GM23338 (cell line): Measurements from ENCODE around the gene PTPRR. TPM values are rescaled to one million over a fixed set of nuclear protein-coding genes. Genes with fewer than 3 reads are reported as not detected.

Experiments
- ATAC-seq: fragments of 200-7000 bp; cut with Tn5 transposase; 3 replicates; pipeline ENCODE4 v1.9.1; 2020
- DNase-seq: peaks from one replicate; pipeline ENCODE4 v3.0.0-alpha.2; 2015; ENCODE audit warnings: low spot score
- H2AFZ ChIP-seq: fragments of 200-600 bp; sonication (generic); 2 replicates; pipeline ENCODE4 v1.8.0; 2016; ENCODE audit warnings: antibody characterized with exemption, mild to moderate bottlenecking, moderate library complexity
- H3F3A ChIP-seq: fragments of 200-600 bp; sonication (generic); replicated peaks from 2 replicates; pipeline ENCODE4 v1.8.0; 2017; ENCODE audit warnings: antibody characterized with exemption, mixed run types, low read depth
- H3K27ac ChIP-seq: fragments of 200-600 bp; sonication (generic); 2 replicates; pipeline ENCODE4 v1.6.1; 2016; ENCODE audit warnings: low read depth
- H3K27me3 ChIP-seq: fragments of 200-600 bp; sonication (generic); 2 replicates; pipeline ENCODE4 v1.8.0; 2016; ENCODE audit warnings: mild to moderate bottlenecking, mixed run types, moderate library complexity; ENCODE audit not compliant: insufficient read depth
- H3K36me3 ChIP-seq: fragments of 200-600 bp; sonication (generic); 2 replicates; pipeline ENCODE4 v1.8.0; 2016; ENCODE audit warnings: mild to moderate bottlenecking; ENCODE audit not compliant: insufficient read depth
- H3K4me1 ChIP-seq: fragments of 200-600 bp; sonication (generic); 2 replicates; pipeline ENCODE4 v1.8.0; 2016; ENCODE audit warnings: mild to moderate bottlenecking, moderate library complexity; ENCODE audit not compliant: insufficient read depth
- H3K4me2 ChIP-seq: fragments of 200-600 bp; sonication (generic); 2 replicates; pipeline ENCODE4 v1.7.1; 2017; ENCODE audit warnings: mixed run types
- H3K4me3 ChIP-seq: fragments of 200-600 bp; sonication (generic); 2 replicates; pipeline ENCODE4 v1.6.1; 2016; ENCODE audit warnings: mixed run types
- H3K79me2 ChIP-seq: fragments of 200-600 bp; sonication (generic); replicated peaks from 2 replicates; pipeline ENCODE4 v1.8.0; 2017; ENCODE audit warnings: mild to moderate bottlenecking; ENCODE audit not compliant: insufficient read depth
- H3K9me2 ChIP-seq: fragments of 200-600 bp; sonication (generic); 2 replicates; pipeline ENCODE4 v1.8.0; 2017; ENCODE audit not compliant: insufficient read depth
- H4K20me1 ChIP-seq: fragments of 200-600 bp; sonication (generic); replicated peaks from 2 replicates; pipeline ENCODE4 v1.8.0; 2017; ENCODE audit warnings: mild to moderate bottlenecking; ENCODE audit not compliant: insufficient read depth
- H3K27ac Mint-ChIP-seq: 2 replicates; pipeline ENCODE4 v1.8.0; 2020; ENCODE audit warnings: inconsistent platforms, mild to moderate bottlenecking, moderate library complexity, mixed read lengths
- H3K27me3 Mint-ChIP-seq: 3 replicates; pipeline ENCODE4 v1.8.0; 2022; ENCODE audit warnings: low read depth, mild to moderate bottlenecking, moderate library complexity, mixed read lengths, inconsistent platforms; ENCODE audit not compliant: insufficient read depth, poor library complexity
- H3K36me3 Mint-ChIP-seq: 3 replicates; pipeline ENCODE4 v1.8.0; 2021; ENCODE audit warnings: low read depth, mild to moderate bottlenecking, inconsistent platforms, moderate library complexity, mixed read lengths
- H3K4me1 Mint-ChIP-seq: 3 replicates; pipeline ENCODE4 v1.8.0; 2020; ENCODE audit warnings: mild to moderate bottlenecking, inconsistent platforms, mixed read lengths
- H3K4me3 Mint-ChIP-seq: 3 replicates; pipeline ENCODE4 v1.8.0; 2021; ENCODE audit warnings: moderate library complexity, mild to moderate bottlenecking, inconsistent platforms, mixed read lengths
- H3K9me3 Mint-ChIP-seq: 3 replicates; pipeline ENCODE4 v1.8.0; 2020; ENCODE audit warnings: moderate library complexity, mild to moderate bottlenecking, inconsistent platforms, mixed read lengths
- CREB1 ChIP-seq: fragments of 250-450 bp; sonication (Bioruptor Pico); IDR thresholded peaks from 2 replicates; pipeline ENCODE4 v1.5.0; 2020; ENCODE audit warnings: low read depth, mild to moderate bottlenecking, moderate library complexity
- CTCF ChIP-seq, 2 experiments: fragments of 200-600 bp in 1 of 2; sonication (generic) in 1 of 2; conservative IDR thresholded peaks; 2 replicates each; pipeline versions ENCODE4 v1.5.1 to v1.6.1; 2016 to 2017; ENCODE audit warnings: antibody characterized with exemption in 2 of 2, low read depth in 2 of 2, mild to moderate bottlenecking in 2 of 2, moderate library complexity in 1 of 2
- ETS1 ChIP-seq: IDR thresholded peaks from 2 replicates; pipeline ENCODE4 v1.6.1; 2016; ENCODE audit warnings: antibody characterized with exemption
- EZH2phosphoT487 ChIP-seq: fragments of 200-600 bp; sonication (generic); IDR thresholded peaks from one replicate; pipeline ENCODE4 v1.8.1; 2018; ENCODE audit warnings: antibody characterized with exemption; ENCODE audit not compliant: unreplicated experiment
- JUNB ChIP-seq: IDR thresholded peaks from one replicate; pipeline ENCODE4 v1.6.1; 2016; ENCODE audit warnings: antibody characterized with exemption; ENCODE audit not compliant: unreplicated experiment
- NANOG ChIP-seq: IDR thresholded peaks from 2 replicates; pipeline ENCODE4 v1.6.1; 2016; ENCODE audit warnings: antibody characterized with exemption, borderline replicate concordance
- STAT1 ChIP-seq: IDR thresholded peaks from one replicate; pipeline ENCODE4 v1.6.1; 2016; ENCODE audit warnings: antibody characterized with exemption; ENCODE audit not compliant: unreplicated experiment
- ZNF114 ChIP-seq: fragments of 250-450 bp; sonication (Bioruptor Pico); IDR thresholded peaks from 2 replicates; pipeline ENCODE4 v1.5.0; 2020; ENCODE audit warnings: mild to moderate bottlenecking, moderate library complexity
- ZNF462 ChIP-seq: fragments of 250-450 bp; sonication (Bioruptor Pico); IDR thresholded peaks from 2 replicates; pipeline ENCODE4 v1.5.0; 2020; ENCODE audit warnings: mild to moderate bottlenecking, moderate library complexity
- polyA plus RNA-seq: library from polyadenylated mRNA; unstranded; fragments of >200 nt; fragmentation: Nextera tagmentation; extraction: Ambion mirVana; gene quantifications from 2 replicates; pipeline ENCODE4 v1.2.1, GENCODE V29; 2016
- total RNA-seq: library from RNA; depleted of rRNA; stranded (reverse); fragments of >200 nt; shearing (Covaris generic); gene quantifications from 2 replicates; pipeline ENCODE4 v1.2.3, GENCODE V29; 2014
- TF ChIP-seq, protein P1 (sequence below): IDR thresholded peaks from one replicate; pipeline ENCODE4 v1.6.1; 2018; ENCODE audit warnings: antibody characterized with exemption; ENCODE audit not compliant: unreplicated experiment

PTPRR gene
- total and polyA plus RNA-seq, 2 experiments from 2014 or later, result 0.26 to 0.76 TPM

DNA sequence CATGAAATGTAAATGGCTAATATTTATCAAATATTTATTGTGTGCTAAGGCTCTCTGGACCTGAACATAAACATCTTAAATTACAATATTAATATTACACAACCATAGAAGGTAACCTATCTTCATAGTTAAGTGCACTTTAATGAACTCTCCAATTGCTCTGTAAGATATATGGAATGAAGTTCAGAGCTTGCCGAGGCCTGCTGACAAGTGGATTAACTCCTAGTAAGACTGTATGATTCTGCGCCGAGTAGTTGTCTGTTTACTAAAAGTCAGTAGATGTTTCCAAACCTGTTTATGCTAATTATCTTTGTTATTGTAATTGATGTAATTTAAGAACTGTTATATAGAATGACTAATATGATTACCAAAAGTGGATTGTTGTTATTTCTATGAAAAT lies 77.2 kb downstream of the PTPRR start:
- no peaks in the 10 kb centered on the region for H3F3A ChIP-seq
- no peak for TF ChIP-seq ZNF114 (CRISPR knock-in tag)
- H3K27me3 Mint-ChIP-seq, result peaks cover 2% of the 10 kb centered on the region
- no peaks in the 10 kb centered on the region for H3K79me2 ChIP-seq
- ATAC-seq (no peak), DNase-seq (no peak)
- H3K27ac ChIP-seq, result no peak overlapping the region
- no peaks in the 10 kb centered on the region for H3K36me3 Mint-ChIP-seq
- no peaks in the 10 kb centered on the region for H3K9me3 Mint-ChIP-seq
- no peak overlapping the region for H3K4me3 ChIP-seq
- no peaks in the 10 kb centered on the region for H3K9me2 ChIP-seq
- H3K4me1 ChIP-seq, result peaks cover 8% of the 10 kb centered on the region
- peaks cover 6% of the 10 kb centered on the region for H3K4me1 Mint-ChIP-seq
- no peak overlapping the region for H3K4me2 ChIP-seq
- no peaks in the 10 kb centered on the region for H3K27me3 ChIP-seq
- H3K27ac Mint-ChIP-seq, result no peak overlapping the region
- H4K20me1 ChIP-seq, result no peaks in the 10 kb centered on the region
- no peaks in the 10 kb centered on the region for H3K36me3 ChIP-seq
- no peak overlapping the region for H3K4me3 Mint-ChIP-seq
- H2AFZ ChIP-seq, result no peak overlapping the region

- H4K20me1 ChIP-seq, result no peaks in the 10 kb centered on the region
- no peaks in the 10 kb centered on the region for H3F3A ChIP-seq
- Mint-ChIP-seq H3K36me3 (no peaks in the 10 kb centered on the region), H3K27ac (no peak overlapping the region), H3K9me3 (no peaks in the 10 kb centered on the region), H3K27me3 (peaks cover 2% of the 10 kb centered on the region), H3K4me1 (peaks cover 10% of the 10 kb centered on the region), H3K4me3 (no peak overlapping the region)
- peaks cover 13% of the 10 kb centered on the region for H3K4me1 ChIP-seq
- no peak overlapping the region for H3K27ac ChIP-seq
- no peak overlapping the region for H3K4me2 ChIP-seq
- H3K36me3 ChIP-seq, result no peaks in the 10 kb centered on the region
- no peak overlapping the region for H2AFZ ChIP-seq
- ATAC-seq (no peak), DNase-seq (no peak)
- H3K27me3 ChIP-seq, result no peaks in the 10 kb centered on the region
- H3K79me2 ChIP-seq, result no peaks in the 10 kb centered on the region
- H3K4me3 ChIP-seq, result no peak overlapping the region
- 0 out of 2 replicates have a peak, but pooled peaks cover under 1% of the 10 kb centered on the region for H3K9me2 ChIP-seq
- TF ChIP-seq, protein P1, sequence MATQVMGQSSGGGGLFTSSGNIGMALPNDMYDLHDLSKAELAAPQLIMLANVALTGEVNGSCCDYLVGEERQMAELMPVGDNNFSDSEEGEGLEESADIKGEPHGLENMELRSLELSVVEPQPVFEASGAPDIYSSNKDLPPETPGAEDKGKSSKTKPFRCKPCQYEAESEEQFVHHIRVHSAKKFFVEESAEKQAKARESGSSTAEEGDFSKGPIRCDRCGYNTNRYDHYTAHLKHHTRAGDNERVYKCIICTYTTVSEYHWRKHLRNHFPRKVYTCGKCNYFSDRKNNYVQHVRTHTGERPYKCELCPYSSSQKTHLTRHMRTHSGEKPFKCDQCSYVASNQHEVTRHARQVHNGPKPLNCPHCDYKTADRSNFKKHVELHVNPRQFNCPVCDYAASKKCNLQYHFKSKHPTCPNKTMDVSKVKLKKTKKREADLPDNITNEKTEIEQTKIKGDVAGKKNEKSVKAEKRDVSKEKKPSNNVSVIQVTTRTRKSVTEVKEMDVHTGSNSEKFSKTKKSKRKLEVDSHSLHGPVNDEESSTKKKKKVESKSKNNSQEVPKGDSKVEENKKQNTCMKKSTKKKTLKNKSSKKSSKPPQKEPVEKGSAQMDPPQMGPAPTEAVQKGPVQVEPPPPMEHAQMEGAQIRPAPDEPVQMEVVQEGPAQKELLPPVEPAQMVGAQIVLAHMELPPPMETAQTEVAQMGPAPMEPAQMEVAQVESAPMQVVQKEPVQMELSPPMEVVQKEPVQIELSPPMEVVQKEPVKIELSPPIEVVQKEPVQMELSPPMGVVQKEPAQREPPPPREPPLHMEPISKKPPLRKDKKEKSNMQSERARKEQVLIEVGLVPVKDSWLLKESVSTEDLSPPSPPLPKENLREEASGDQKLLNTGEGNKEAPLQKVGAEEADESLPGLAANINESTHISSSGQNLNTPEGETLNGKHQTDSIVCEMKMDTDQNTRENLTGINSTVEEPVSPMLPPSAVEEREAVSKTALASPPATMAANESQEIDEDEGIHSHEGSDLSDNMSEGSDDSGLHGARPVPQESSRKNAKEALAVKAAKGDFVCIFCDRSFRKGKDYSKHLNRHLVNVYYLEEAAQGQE, result no peak
- TF ChIP-seq CREB1 (CRISPR knock-in tag), result no peak
- no peak for TF ChIP-seq JUNB
- no peak for TF ChIP-seq STAT1
- no peak for TF ChIP-seq NANOG
- TF ChIP-seq ETS1, result no peak
- TF ChIP-seq EZH2phosphoT487, result no peak
- TF ChIP-seq ZNF462 (CRISPR knock-in tag), result no peak
- TF ChIP-seq CTCF (conservative IDR thresholded peaks at IDR 0.05; ENCODE audit: low read depth in 2 of 2), result no peak
These were observed 77.6 kb downstream of the PTPRR start for GRCh38 chr12:70842942-70843341.
